Activated CD4-positive, CD25-positive, alpha-beta regulatory T cell treated with anti-CD3 and anti-CD28 coated beads, Interleukin-2, amount 50 U/mL, for 16 hours (primary cell): Measurements from ENCODE around the gene FGF14.

ENCODE experiments used
- DNase-seq: peaks from one replicate; pipeline ENCODE4 v3.0.0-alpha.2; 2020; ENCODE audit warnings: low read depth, low spot score

The FGF14 gene

DNA sequence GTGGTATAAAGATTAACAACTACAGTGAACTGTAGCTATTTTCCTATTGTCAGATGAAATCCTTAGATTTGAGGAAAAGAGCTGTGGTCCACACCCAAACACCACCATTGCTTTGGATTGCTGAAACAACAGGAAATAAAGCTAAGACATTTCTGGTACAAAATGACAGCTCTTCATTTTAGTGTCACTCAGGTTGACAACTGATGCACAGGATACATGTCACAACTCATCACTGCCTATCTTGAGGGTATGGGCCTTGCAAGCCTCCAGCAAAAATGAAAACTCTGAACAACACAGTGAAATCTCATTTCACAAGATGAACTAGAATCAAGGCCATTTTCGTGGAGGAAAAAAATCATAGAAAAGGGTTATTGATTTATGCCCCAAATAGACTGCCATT is 609.7 kb downstream of the FGF14 start:
- DNase-seq, result no peak

DNA sequence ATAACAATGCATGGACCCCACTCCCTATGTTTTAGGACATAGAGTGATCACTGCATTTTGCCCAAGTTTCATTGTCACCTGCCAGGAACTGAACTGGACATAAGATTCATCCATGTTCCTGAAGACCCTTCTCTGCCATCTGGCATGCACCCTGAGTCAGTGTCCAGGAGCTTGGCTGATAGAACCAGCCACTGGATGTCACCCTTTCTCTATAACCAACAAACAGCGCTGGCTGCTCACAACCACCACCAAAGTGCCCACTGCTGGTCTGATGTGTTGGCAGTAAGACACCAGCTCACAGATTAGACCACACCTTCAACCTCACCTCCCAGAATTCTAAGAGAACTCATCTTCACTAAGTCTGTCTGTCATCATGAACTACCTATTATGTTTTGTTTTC is 616.0 kb downstream of the FGF14 start:
- no peak for DNase-seq

DNA sequence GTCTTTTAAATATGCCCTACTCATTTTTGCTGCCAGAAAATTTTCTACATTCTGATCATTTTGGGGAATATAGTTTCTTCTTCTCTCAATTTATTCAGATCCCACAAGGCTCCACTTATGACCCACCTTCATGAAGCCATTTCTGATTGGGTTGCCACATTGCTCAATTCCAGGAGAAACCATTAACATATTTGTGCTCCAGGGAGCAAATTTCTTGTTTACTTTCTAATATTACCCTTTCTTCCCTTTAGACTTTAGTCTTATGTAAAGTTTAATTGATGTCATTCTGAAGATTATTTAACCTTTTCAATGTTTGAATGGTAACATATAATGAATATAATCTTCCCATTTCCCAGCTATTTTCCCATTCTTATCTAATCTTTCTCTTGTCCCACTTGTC is 617.5 kb downstream of the FGF14 start:
- DNase-seq, result no peak

DNA sequence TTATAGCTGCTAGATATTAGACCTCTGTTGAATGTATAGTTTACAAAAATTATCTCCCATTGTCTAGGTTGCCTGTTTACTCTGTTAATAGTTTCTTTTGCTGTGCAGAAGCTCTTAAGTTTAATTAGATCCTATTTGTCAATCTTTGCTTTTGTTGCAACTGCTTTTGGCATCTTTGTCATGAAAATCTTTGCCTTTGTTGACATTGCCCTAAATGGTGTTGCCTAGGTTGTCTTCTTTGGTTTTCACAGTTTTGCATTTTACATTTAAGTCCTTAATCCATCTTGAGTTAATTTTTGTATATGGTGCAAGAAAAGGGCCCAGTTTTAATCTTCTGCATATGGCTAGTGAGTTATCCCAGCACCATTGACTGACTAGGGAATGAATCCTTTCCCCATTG is 618.3 kb downstream of the FGF14 start:
- DNase-seq, result no peak

DNA sequence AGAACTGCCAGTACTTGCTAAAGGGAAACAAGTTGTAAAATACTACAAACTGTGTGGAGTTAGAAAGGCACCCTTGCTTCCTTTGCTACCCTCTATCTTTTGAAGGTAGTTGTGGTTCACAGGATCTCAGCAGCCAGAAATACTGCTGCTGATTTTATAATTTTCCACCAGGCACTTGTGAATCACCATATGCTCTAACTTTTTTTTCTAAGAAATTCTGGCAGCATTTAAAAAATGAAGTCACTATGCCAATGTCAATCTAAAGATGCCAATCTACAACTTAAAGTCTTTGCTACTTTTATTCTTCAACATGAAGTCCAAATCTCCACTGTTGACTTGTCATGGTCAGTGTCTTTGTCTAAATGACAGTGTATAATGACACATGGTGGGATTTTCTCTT is 621.6 kb downstream of the FGF14 start:
- DNase-seq, result no peak

DNA sequence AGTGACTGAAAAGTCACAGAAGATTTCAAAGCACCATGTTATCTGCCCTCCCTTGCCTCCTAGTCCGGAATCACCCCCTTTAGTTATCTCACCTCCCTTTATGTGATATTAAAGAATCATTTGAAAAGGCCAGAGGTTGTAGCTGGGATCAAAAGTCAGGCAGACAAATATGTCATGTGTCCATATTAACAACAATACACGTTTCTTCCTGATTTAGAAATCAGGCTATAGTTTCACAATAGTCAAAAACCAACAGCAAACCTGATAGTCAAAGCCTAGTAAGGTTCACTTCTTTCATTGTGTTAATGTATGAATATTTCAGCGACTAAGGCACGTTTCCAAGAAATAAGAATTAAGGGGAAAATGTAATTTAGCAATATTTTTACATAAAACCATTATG is 622.7 kb downstream of the FGF14 start:
- no peak for DNase-seq

DNA sequence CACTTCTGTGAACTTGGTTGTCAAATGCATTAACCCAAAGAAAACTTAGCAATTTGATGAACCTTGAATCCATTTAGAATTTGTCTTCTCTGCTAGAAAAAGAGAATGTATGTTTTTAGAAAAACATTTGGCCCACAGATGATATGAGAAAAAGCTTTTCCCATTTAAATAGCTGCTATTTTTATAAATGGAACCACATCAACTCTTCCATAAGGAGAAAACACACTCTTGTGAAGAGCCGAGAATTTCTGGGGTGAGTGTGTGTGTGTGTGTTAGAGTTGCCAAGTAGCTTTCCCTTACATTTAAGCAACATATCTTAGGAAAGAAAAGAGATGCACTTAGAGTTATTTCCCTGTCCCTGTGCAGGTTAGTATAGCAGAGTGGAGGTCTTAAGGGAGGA is 626.6 kb downstream of the FGF14 start:
- DNase-seq, result no peak

DNA sequence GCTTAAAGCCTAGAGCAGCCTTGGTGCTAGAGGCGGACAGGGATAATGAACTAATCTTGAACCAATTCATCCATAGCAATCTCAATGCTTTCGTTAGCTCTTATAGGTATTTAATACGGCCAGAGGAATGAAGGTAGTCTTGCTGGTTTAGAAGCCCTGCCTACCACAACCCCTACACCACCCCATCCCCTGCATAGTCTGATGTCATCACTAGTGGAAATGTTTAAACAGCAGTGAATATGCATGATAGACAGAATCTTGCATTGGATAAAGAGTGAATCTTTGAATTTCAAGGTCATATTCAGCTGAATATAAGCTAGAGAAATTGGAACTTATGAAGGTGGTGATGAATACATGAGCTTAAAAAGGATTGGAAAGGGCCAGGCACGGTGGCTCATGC is 627.5 kb downstream of the FGF14 start:
- no peak for DNase-seq

DNA sequence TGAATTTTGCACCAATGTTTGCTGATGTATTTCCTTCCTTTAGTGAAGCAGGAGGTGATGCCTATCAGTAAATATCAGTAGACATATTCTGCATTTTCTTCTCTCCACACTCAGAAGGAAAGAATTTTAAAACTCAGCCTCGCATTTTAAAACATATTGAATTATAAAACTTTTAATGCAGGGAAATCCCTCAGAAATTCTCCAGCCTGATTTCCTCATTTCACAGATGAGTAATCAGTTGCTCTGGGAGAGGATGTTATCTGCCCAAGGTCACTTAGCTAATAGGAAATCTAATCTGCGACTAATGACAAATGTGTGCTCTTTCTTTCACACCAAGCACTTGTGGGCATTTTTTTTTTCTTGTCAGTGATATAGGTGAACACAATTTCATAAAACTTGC is 628.8 kb downstream of the FGF14 start:
- DNase-seq, result no peak

DNA sequence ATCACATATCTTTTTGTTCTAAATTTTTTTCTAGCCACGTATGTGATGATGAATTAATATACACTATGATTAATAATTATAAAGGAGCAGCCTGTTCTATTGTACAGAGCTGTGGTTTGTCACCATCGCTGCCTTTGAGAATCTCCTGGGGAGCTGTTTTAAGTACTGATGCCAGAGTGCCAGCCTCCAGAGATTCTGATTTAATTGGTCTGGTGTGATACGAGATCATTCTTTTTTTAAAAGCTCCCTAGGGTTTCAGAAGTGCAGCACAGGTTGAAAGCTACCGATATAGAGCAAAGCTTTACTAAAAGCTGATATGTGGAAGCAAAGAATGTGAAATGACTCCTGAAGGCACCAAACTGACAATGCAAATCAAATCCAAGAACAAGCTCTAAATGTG is 634.7 kb downstream of the FGF14 start:
- DNase-seq, result no peak

DNA sequence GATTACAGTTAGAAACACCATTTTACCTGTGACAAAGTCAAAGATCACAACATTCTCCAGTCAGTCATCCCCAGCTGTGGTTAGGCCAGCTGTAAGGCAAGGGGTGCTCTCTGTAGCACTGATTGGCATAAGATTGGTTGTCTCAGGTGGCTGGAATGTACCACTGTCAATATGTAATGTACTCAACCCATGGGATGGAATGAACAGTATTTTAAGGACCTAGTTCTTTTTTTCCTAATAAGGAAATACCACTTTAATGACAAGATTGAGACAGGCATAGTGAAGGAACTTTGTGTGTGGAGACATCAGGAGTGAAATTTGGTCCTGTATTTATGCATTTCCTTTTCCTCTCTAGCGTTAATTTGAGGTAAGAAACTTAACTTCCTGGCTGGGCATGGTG is 638.7 kb downstream of the FGF14 start:
- DNase-seq, result no peak

DNA sequence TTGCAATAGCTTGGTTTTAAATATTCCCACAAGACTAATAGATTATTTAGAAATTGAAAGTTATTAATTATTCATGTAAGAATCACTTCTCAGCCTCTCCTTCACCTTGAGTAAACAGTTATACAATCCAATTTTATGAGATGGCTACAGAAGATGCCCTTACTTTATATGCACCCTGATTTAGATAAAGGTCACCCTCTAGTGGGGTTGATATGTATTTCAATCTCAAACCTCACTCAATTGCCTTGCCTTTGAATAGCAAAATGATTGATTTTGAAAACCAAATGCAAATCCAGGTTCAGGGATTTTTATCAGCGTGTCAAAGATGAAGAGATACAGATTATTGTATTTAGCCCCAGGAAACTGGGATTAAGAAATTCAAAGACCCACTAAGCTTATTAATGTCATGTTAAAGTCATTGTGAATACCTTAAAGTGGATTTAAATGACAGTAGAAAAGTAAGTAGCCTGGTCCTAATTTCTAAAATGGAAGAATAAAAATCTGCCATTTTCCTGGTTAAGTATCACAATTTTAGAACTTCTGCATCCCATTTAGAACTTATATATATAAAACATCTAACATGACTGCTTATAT is 644.3 kb downstream of the FGF14 start:
- DNase-seq, result no peak

DNA sequence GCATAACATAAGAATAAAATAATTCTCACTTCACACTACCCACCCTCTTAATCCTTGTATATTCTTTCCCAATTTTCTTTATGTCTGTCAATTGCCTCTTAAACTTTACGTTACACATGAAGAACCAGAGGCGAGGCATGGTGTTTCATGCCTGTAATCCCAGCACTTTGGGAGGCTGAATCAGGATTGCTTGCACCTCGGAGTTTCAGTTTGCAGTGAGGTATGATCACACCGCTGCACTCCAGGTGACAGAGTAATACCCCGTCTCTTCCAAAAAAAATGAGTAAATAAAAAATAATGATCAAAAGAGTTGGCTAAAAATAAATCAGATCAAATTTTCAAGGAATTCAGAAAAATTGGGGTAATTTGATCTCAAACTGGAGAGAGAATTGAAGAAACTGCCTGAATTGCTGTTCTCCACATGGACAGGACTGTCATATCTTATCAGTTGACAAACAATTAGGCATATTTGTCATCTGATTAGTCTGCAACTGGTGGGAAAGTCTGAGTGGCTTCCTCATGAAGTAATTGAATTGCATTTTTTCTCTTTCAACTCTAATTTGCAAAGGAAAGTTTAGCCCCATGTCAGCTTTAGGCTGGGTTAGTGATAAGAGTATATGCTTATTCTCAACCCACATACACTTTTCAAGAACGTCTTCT is 646.5 kb downstream of the FGF14 start:
- DNase-seq, result no peak

DNA sequence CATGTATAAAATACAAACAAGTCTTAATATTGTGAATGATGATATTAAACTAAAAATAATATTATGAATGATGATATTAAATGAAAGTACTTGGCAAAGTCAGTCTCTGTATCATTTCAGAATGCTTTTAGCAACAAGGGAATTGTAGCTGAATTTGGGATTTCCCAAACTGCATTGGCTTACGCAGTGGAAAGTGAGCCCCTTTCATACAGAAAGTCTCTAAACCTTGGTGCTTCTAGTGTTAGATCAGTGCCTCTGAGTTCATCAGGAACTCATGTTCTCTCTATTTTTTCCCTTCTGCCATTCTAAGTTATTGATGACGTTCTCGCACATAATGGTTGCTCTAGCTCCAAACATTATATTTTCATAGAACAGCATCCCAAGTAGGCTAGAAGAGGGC is 649.4 kb downstream of the FGF14 start:
- no peak for DNase-seq

DNA sequence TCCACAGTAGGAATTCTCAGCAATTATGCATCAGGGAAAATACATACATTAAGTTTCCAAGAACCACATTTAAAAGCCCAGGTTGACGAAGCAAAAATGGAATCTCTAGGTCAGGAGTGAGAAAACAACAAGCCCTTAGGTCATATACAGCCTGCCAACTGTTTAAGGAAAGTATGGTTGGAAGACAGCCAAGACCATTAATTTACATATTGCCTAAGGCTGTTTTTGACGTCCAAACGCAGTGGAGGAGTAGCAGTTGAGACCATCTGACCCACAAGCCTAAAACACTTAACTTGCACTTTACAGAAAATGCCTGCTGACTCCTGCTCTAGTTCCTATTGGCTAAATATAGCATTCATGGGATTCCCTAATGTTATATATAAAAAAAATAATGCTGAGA is 650.4 kb downstream of the FGF14 start:
- no peak for DNase-seq

DNA sequence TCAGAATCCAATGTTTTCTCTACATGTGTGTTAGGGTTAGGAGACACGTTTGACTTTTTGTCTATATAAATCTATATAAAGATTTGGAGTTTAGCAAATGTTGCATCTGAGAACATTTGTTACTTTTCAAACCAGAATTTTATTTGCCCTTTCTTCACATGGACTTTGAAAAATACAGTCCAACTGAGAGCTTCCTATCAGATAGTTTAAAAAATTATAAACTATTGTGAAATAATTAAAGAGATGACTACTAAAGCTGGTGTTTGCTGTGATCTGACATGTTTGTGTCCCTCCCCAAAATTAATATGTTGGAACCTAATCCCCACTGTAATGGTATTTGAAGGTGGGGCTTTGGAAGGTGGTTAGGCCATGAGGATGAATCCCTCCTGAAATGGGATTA is 652.3 kb downstream of the FGF14 start:
- DNase-seq, result no peak

DNA sequence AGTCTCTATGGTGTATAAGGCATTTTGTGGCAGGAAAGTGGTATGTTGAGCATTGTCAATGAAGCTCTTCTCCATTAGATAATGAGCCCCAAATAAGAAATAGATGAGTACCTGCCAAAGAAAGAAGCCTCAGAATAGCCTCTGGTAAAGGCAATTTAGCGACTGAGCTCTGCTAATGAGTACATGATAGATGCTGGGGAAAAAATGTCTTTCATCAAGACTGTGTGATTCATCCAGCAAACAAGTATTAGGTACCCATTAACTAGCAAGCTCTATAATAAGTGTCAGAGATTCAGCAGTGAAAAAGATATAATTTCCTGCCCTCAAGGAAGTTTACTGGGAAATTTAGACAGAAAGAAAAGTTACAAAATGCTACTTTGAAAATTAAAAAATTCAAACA is 654.8 kb downstream of the FGF14 start:
- no peak for DNase-seq

DNA sequence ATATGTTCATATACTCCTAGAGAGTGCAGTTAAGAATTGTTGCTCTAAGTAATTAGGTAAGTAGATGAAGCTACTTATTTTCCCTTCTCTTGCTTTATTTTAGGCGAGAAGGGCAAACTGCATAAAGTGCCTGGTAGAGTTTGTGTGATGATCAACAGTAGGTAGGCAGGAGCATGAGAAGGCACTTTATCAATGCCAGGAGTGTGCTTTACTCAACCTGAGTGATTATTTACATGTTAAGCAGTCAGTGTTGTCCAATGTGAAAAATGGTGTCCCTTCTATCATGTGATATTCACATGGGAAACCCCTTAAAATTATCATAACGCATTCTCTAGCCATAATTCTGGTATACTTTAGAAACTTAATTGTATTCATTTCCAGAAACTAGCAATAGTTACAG is 655.3 kb downstream of the FGF14 start:
- no peak for DNase-seq

DNA sequence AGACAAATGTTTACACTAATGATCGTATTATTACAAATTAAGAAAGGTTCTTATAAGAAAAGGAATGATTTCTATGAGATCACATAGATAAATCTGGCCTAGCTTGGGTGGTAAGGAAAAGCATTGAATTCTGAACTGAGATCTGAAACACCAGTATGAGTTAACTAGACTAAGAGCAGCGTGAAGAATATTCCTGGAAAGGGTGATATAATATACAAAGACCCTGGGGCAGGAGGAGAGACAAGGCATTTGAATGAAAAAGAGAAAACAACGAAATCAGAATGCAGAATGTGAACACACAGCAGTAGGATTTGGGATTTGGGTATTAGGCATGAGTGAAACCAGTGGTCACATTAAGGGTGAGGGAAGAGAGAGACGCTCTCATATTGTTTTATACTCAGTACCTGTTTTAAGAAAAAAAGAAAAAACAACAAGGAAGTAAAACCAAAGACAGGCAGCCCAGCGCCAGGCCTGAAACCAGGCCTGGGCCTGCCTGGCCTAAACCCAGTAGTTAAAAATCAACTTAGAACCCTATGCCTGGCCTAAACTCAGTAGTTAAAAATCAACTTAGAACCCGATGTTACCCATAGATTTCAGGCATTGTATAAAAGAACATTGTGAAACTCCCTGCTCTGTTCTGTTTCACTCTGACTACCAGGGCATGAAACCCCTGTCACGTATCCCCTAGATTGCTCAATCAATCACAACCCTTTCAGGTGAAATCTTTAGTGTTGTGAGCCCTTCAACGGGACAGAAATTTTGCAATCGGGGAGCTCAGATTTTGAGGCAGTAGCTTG is 662.3 kb downstream of the FGF14 start:
- no peak for DNase-seq

DNA sequence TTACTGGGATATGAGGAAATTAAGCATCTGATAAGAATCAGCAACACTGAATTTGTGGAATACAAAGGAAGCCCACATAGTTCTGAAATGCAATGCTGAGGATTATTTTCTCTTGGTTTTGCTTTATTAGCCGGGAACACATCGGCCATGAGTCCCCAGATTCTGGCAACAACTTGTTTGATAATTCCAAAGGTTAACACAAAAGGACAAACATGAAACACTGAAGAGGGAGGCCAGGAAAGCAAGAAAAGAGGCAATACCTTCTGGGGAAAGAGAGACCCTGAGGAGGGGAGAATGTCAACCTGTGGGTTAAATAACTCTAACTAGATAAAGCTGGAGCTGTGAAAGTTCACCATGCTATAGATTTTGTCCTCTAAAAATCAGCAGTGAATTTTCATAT is 663.5 kb downstream of the FGF14 start:
- DNase-seq, result no peak

DNA sequence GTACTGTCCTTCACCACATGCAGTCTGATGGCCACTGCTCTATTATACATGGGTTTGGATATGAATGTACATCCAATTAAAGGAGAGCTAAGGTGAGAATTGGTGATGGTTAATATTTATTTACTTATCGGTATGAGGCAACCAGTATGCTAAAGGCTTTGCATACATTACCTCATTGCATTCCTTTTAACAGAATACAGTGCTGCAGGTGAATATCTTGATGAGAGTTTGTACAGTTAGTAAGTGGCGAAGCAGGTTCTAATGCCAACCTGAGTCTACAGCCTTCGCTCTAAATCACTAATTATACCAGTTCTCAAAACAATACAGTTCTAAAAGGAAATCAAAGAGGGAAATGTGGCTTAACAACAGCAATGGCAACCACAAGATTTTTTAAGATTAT is 665.3 kb downstream of the FGF14 start:
- no peak for DNase-seq

DNA sequence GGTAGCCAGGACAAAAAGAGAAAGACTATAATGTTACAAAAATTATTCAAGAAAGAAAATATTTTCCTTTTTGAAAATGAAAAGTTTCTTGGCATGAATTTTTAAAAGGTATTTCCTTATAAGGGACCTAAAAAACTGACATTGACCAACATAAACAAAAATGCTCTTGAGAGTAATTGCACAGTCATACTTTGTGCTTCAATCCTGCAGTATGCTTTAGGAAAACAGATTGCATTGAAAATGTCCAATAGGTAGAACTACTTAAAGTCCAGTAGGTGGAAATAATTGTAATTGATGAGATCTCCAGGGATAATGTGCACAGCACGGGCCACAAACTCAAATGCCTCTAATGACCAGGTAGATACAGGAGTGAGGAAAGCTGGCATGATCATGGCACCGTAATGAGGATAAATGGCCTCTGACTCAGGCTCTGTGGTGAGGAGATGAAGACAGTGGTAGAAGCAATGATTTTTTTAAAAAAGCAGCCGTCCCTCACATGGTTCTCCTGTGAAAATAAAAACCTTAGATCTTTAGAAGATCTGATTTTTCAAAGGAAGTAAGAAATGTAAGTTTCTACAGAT is 671.3 kb downstream of the FGF14 start:
- DNase-seq, result no peak

DNA sequence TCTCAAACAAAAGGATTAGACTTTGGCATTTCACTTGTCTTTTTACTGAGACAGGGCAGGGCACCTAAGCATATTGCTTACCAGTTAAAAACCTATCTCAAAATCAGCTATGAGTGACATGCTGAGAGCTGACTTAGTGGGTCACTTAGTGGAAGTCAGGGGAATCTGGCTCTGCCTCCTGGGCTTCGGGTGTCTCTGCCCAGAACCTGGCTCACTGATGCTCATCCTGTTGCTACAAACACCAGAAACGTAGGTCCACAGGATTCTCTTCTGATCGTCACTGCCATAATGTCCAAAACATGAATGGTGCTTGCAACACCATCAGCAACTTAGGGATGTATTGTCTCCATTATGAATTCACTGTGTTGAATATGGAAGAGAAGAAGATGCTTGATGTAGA is 673.2 kb downstream of the FGF14 start:
- DNase-seq, result no peak
